Activated CD4-positive, alpha-beta T cell treated with anti-CD3 and anti-CD28 coated beads, Interleukin-10, Interleukin-2, amounts not matched to agents 100 ng/mL and 50 ng/mL, durations not matched to agents 16 hours and 8 hours (primary cell): ENCODE measurements around the gene SLC4A8.
"Not testable (repeated sequence)": the region's sequence is repeated elsewhere in the genome, so short reads cannot be mapped to it uniquely, and the experiment has no call there.

Experiments
- DNase-seq: peaks from one replicate; pipeline ENCODE4 v3.0.0-alpha.2; 2020

The SLC4A8 gene

GRCh38 chr12:51482929-51483697, 58.5 kb downstream of the SLC4A8 start:
- peak; percentile 59 for DNase-seq

- no peak for DNase-seq
These were observed 59.5 kb downstream of the SLC4A8 start for GRCh38 chr12:51484119-51484518.

- no peak for DNase-seq
These were observed 63.6 kb downstream of the SLC4A8 start for GRCh38 chr12:51488281-51488680.

GRCh38 chr12:51493281-51493680, 68.7 kb downstream of the SLC4A8 start:
- no peak for DNase-seq

- DNase-seq = no peak
These were observed 72.3 kb downstream of the SLC4A8 start for GRCh38 chr12:51496895-51497294.

GRCh38 chr12:51504851-51505250, 80.2 kb downstream of the SLC4A8 start:
- no peak for DNase-seq

- DNase-seq = no peak
These were observed 80.9 kb downstream of the SLC4A8 start for GRCh38 chr12:51505360-51506105.

GRCh38 chr12:51507178-51507577, 82.5 kb downstream of the SLC4A8 start:
- no peak for DNase-seq

- no peak for DNase-seq
These were observed 83.7 kb downstream of the SLC4A8 start for GRCh38 chr12:51508285-51508684.

GRCh38 chr12:51511546-51512260, 87.1 kb downstream of the SLC4A8 start:
- DNase-seq = no peak

GRCh38 chr12:51512438-51512837, 87.8 kb downstream of the SLC4A8 start:
- no peak for DNase-seq

- not testable (repeated sequence) for DNase-seq
These were observed 90.4 kb downstream of the SLC4A8 start for GRCh38 chr12:51515037-51515436.

- DNase-seq = no peak
These were observed 92.7 kb downstream of the SLC4A8 start for GRCh38 chr12:51517316-51517715.

- DNase-seq = no peak
These were observed 93.2 kb downstream of the SLC4A8 start for GRCh38 chr12:51517800-51518199.

GRCh38 chr12:51519755-51520154, 95.1 kb downstream of the SLC4A8 start:
- DNase-seq = no peak

- DNase-seq = no peak
These were observed 96.1 kb downstream of the SLC4A8 start for GRCh38 chr12:51520576-51521325.

GRCh38 chr12:51521554-51522276, 97.1 kb downstream of the SLC4A8 start:
- no peak for DNase-seq

- DNase-seq = no peak
These were observed 98.1 kb downstream of the SLC4A8 start for GRCh38 chr12:51522696-51523095.

GRCh38 chr12:51524386-51524901, 99.8 kb downstream of the SLC4A8 start:
- DNase-seq = no peak

- no peak for DNase-seq
These were observed 100.9 kb downstream of the SLC4A8 start for GRCh38 chr12:51525518-51525917.

GRCh38 chr12:51527966-51528365, 103.3 kb downstream of the SLC4A8 start:
- no peak for DNase-seq
